ENCODE results near the gene C21orf58.
"Not testable (repeated sequence)": the region's sequence is repeated elsewhere in the genome, so short reads cannot be mapped to it uniquely, and the experiment has no call there.

C21orf58 gene

DNA sequence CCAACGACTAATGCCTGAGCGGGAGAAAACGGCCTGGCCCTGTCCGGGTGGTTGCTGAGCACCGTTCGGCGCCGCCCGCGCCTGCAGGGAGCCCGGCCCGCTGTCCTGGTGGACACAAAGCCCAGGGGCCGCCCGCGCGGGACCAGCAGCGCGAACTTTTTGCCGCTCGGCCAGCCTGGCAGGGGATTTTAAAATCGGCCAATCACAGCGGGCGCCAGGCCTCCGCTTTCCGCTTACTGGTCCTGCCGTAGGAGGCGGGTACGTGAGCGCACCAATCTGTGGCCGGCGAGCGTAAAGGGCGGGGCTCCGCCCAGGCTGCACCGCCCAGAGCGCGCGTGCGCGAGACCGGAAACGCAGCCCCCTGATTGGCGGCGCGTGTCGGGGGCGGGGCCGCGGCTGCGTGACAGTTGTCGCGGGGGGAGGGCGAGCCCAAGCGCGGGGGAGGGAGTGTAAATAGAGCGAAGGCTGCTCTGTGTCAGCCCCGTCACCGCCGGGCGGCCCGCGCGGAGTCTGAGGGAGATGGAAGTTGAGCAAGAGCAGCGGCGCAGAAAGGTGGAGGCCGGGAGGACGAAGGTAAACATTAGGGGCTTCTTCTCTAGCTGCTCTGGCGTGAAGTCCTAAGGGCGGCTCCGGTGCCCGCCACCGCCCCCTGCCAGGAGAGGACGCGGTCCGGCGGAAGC is at the start of gene C21orf58, which contains the start of gene PCNT:
Gene C21orf58, minus strand, starts transcription at position 161 of the 680 bp plus-strand sequence. CDS start 1,132 bp downstream, outside the sequence.
Gene PCNT, plus strand, starts transcription at position 447 of the 680 bp plus-strand sequence. Its CDS starts 73 bp downstream, at position 520.
- peak within 1 kb of the TSS; percentile 95 to 96 for H3K4me3 ChIP-seq (replicated peaks in 1 of 2; ENCODE audit: low read depth in 2 of 2, low read length in 2 of 2)
- DNase-seq (ENCODE audit: low read depth in 2 of 2): peak; percentile 98 to 99
- TF ChIP-seq, protein P1, sequence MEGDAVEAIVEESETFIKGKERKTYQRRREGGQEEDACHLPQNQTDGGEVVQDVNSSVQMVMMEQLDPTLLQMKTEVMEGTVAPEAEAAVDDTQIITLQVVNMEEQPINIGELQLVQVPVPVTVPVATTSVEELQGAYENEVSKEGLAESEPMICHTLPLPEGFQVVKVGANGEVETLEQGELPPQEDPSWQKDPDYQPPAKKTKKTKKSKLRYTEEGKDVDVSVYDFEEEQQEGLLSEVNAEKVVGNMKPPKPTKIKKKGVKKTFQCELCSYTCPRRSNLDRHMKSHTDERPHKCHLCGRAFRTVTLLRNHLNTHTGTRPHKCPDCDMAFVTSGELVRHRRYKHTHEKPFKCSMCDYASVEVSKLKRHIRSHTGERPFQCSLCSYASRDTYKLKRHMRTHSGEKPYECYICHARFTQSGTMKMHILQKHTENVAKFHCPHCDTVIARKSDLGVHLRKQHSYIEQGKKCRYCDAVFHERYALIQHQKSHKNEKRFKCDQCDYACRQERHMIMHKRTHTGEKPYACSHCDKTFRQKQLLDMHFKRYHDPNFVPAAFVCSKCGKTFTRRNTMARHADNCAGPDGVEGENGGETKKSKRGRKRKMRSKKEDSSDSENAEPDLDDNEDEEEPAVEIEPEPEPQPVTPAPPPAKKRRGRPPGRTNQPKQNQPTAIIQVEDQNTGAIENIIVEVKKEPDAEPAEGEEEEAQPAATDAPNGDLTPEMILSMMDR (IDR thresholded peaks at IDR 0.05; ENCODE audit: low read depth, low read length): no peak

DNA sequence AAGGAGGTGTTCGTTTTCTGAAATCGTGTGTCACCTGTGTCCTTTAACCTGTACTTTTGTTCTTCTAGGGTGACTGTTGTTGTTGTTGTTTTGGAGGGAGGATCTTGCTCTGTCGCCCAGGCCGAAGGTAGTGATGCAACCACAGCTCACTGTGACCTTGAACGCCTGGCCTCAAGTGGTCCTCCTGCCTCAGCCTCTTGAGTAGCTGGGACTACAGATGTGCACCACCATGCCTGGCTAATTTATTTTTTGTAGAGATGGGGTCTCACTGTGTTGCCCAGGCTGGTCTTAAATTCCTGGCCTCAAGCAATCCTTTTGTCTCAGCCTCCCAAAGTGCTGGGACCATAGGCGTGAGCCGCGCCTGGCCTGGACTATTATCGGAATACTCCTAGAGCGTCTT is 49.3 kb upstream of the C21orf58 start:
- H3K4me3 ChIP-seq (replicated peaks in 1 of 2; ENCODE audit: low read depth in 2 of 2, low read length in 2 of 2); DNase-seq (ENCODE audit: low read depth in 2 of 2): not testable (repeated sequence)

DNA sequence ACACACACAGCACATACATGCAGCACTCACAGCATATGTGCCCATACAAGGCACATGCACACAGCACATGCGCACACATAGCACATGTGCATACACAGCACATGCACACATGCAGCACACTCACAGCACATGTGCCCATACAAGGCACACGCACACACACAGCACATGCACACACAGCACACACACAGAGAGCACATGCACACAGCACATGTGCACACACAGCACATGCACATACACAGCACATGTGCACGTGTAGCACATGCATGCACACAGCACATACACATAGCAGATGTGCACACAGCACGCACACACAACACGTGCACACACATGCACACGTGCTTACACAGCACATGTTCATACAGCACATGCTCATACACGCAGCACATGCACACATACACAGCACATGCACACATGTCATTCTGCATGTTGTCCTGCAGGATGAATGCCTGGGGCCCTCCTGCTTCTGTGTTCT is 48.4 kb upstream of the C21orf58 start:
- no peak for DNase-seq (ENCODE audit: low read depth in 2 of 2)
- TF ChIP-seq, protein P1 (IDR thresholded peaks at IDR 0.05; ENCODE audit: low read depth, low read length): no peak
- H3K4me3 ChIP-seq (replicated peaks in 1 of 2; ENCODE audit: low read depth in 2 of 2, low read length in 2 of 2): no peak overlapping the region

DNA sequence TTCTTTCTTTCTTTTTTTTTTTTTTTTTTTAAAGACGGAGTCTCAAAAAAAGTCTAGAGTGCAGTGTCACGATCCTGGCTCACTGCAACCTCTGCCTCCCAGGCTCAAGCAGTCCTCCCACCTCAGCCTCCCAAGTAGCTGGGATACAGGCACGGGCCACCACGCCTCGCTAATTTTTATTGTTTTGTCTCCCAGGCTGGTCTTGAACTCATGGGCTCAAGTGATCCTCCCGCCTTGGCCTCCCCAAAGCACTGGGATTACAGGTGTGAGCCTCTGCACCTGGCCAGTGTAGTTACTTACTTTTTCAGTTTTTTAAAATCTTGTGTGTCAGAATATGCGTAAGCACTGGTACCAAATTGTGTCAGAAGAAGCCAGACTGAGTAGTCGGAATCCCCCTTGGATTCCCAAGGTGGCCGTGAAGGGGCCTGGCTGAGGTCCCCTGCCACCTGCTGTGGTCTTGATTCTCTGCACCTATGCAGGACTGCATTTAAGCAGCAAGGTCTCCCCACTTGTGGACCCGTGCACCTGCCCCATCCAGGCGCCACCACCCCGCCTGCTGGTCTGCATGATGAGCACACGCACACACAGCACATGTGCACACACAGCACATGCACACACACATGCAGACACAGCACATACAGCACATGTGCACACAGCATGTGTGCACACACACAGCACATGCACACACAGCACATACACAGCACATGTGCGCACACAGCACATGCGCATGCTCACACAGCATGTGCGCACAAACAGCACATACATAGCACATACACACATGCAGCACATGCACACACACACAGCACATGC is 47.7 kb upstream of the C21orf58 start:
- no peak overlapping the region for H3K4me3 ChIP-seq (replicated peaks in 1 of 2; ENCODE audit: low read depth in 2 of 2, low read length in 2 of 2)
- TF ChIP-seq, protein P1 (IDR thresholded peaks at IDR 0.05; ENCODE audit: low read depth, low read length): no peak
- DNase-seq (ENCODE audit: low read depth in 2 of 2): no peak

DNA sequence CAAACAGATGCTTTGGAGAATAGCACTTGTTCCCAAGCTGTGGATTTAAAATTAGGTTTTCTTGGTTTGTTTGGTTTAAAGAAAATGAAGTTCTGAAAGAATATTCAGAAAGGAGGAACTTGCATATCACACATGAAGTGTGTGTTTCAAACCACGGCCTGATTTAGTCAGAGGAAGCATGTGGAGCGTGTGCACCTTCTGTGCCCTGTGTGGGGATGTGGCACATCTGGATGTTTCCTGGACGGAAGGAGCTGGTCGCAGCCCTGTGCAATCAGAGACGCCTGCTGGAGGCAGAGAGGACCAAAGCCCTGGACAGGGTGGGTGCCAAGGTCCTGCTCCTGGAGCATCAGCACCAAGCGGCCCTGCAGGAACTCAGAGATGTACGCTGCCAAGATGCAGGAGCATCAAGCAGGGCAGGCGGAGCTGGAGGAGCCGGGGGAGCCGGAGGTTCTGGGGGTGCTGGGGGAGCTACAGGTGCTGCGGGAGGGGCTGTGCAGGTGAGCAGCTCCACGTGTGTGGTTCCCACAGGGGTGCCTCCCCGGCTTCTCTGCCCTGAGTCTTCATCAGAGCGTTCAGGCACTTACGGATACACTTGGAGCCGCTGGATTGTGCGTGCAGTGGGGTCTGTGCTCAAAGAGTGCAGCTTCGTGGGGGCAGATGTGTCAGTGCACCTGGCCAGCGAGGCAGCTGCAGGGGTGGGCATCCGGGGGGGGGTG is 46.0 kb upstream of the C21orf58 start:
- TF ChIP-seq, protein P1 (IDR thresholded peaks at IDR 0.05; ENCODE audit: low read depth, low read length): no peak
- no peak overlapping the region for H3K4me3 ChIP-seq (replicated peaks in 1 of 2; ENCODE audit: low read depth in 2 of 2, low read length in 2 of 2)
- no peak for DNase-seq (ENCODE audit: low read depth in 2 of 2)

DNA sequence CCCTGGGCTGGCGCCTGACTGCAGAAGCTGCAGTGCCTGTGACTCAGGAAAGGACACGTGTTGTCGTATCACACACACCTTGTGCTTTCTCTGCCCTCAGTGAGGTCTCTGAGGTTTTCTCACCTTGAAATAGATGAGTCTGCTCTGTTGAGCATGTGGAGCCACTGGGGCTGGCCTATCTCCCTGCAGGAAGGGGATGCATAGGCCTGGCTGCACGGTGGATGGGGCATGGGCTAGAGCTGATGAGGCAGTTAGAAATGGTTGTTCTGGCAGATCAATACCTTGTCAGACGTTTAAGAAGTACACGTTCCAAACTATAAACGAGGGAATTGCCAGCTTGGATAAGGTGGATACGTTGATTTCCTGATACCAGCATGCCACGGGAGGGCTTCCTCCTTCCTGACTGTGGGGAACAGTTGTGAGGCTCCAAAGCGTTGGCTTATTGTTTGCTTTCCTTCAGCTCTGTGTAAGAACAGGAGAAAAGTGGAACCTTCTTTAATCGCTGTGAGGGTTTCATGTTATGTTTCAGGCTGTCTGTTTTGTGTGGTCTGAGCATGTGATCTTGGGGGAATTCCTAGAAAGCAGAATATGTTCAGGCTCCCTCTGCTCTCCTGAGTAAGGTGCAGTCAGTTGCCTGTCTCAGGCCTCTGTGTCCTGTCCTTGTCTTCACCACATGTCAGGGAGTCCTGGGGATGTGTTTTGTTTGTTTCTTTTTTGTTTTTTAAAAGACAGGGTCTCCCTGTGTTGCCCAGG is 45.0 kb upstream of the C21orf58 start:
- no peak overlapping the region for H3K4me3 ChIP-seq (replicated peaks in 1 of 2; ENCODE audit: low read depth in 2 of 2, low read length in 2 of 2)
- TF ChIP-seq, protein P1 (IDR thresholded peaks at IDR 0.05; ENCODE audit: low read depth, low read length): no peak
- DNase-seq (ENCODE audit: low read depth in 2 of 2): no peak
